ENCODE results near the gene WDR5B. TPM values are rescaled to one million over a fixed set of nuclear protein-coding genes. Genes with fewer than 3 reads are reported as not detected.

The WDR5B gene
- total RNA-seq, 1 experiment from 2014 or later, result 3.4 TPM

GRCh38 chr3:122374034-122374433 is 41.8 kb downstream of the WDR5B start:
- Histone ChIP-seq H3K9me2 (ENCODE audit: insufficient read depth) (no peaks in the 10 kb centered on the region), H3K9ac (ENCODE audit: low read length) (no peak overlapping the region), H3K36me3 (ENCODE audit: control insufficient read depth in 1 of 2, insufficient read depth in 2 of 2, low read length in 2 of 2) (peaks cover 2 to 15% of the 10 kb centered on the region in 2 experiments; a peak in 1 of 4 replicates), H4K20me1 (ENCODE audit: insufficient read depth) (no peaks in the 10 kb centered on the region), H3K4me3 (replicated peaks in 1 of 2; ENCODE audit: low read depth in 1 of 2, low read length in 2 of 2) (no peak overlapping the region), H3K27me3 (ENCODE audit: insufficient read depth, low read length) (no peaks in the 10 kb centered on the region), H3K79me2 (ENCODE audit: insufficient read depth, low read length) (peaks cover 99% of the 10 kb centered on the region), H3K4me2 (ENCODE audit: low read length) (no peak overlapping the region), H3K9me3 (ENCODE audit: control insufficient read depth in 1 of 2, insufficient read depth in 1 of 2, low read depth in 1 of 2, low read length in 2 of 2) (no peaks in the 10 kb centered on the region), H2AFZ (ENCODE audit: low read depth, low read length, poor library complexity, severe bottlenecking) (no peak overlapping the region), H3K27ac (ENCODE audit: low read depth, low read length) (no peak overlapping the region), H3K4me1 (ENCODE audit: control insufficient read depth in 1 of 2, insufficient read depth in 2 of 2, low read length in 2 of 2) (no peaks in the 10 kb centered on the region)
- ChIA-PET CTCF (interaction anchor here (0.7 kb wide), 1 partner anchor 10 kb away, joined by 3 read pairs; the partner anchor contains the start of gene FAM162A), RAD21 (ENCODE audit: low non-redundant PET in 1 of 2, low total read pairs in 2 of 2, uncharacterized antibody in 2 of 2, unreplicated experiment in 2 of 2) (no interaction called here), POLR2A (no interaction called here)
- intact Hi-C loops (cut with micrococcal nuclease), result no loop called here
- DNase-seq (ENCODE audit: low read depth, low spot score) (no peak), ATAC-seq (no peak)
- BruUV-seq (replicated peaks), result no TSS peak
- no peak for TF ChIP-seq MAX (IDR thresholded peaks at IDR 0.05)
- TF ChIP-seq RAD21 (IDR thresholded peaks at IDR 0.05; ENCODE audit: low read depth), result no peak
- no peak for TF ChIP-seq REST (IDR thresholded peaks at IDR 0.05; ENCODE audit: low read depth)
- TF ChIP-seq JUND (IDR thresholded peaks at IDR 0.05), result no peak
- TF ChIP-seq EZH2 (IDR thresholded peaks at IDR 0.05), result no peak
- TF ChIP-seq CTCF (IDR thresholded peaks at IDR 0.05 in 2 of 3, conservative IDR thresholded peaks at IDR 0.05 in 1 of 3; ENCODE audit: borderline replicate concordance in 1 of 3, insufficient read depth in 1 of 3, low read depth in 2 of 3, low read length in 2 of 3), result no peak
- no peak for TF ChIP-seq EGR1 (IDR thresholded peaks at IDR 0.05; ENCODE audit: low read depth)
- no peak for TF ChIP-seq TCF7L2 (IDR thresholded peaks at IDR 0.05; ENCODE audit: borderline replicate concordance, extremely low read depth, insufficient read depth, insufficient read length)
- no peak for TF ChIP-seq ZNF274 (IDR thresholded peaks at IDR 0.05; ENCODE audit: low read depth, low read length)
